HEK293 (cell line): ENCODE data around the gene NUDCD2.

ENCODE experiments used
- CTCF ChIA-PET: fragments of 350-600 bp; formaldehyde crosslinking; extraction: SDS; loops from one replicate; lab custom pipeline; 2021; ENCODE audit warnings: antibody characterized with exemption; lab: Yijun Ruan, JAX
- POLR2A ChIA-PET: fragments of 300-600 bp; formaldehyde crosslinking; extraction: SDS; loops from one replicate; lab custom pipeline; 2020; ENCODE audit warnings: antibody characterized with exemption, inconsistent platforms; lab: Yijun Ruan, JAX
- H3K27ac ChIP-seq: fragments of 200-500 bp; sonication (Bioruptor generic); 2 replicates; pipeline ENCODE4 v1.5.1; 2014; ENCODE audit warnings: low read depth, low read length, control low read depth, inconsistent platforms; ENCODE audit errors: extremely low read depth
- H3K36me3 ChIP-seq, 2 experiments: fragments of 200-500 bp in 1 of 2; sonication (Bioruptor generic) in 1 of 2; 1 replicate in 1 of 2; 2 replicates in 1 of 2; pipeline ENCODE4 v1.5.1; 2014 to 2017; ENCODE audit warnings: inconsistent platforms in 2 of 2, low read length in 2 of 2; ENCODE audit not compliant: control insufficient read depth in 2 of 2, insufficient read depth in 1 of 2
- H3K4me1 ChIP-seq: fragments of 200-500 bp; sonication (Bioruptor generic); 2 replicates; pipeline ENCODE4 v1.5.1; 2014; ENCODE audit warnings: mild to moderate bottlenecking, low read length, inconsistent platforms; ENCODE audit not compliant: control insufficient read depth, insufficient read depth
- H3K4me3 ChIP-seq: 2 replicates; pipeline ENCODE4 v1.5.1; 2011; ENCODE audit warnings: low read depth, mild to moderate bottlenecking, control low read depth, low read length, moderate library complexity
- H3K9me3 ChIP-seq: fragments of 200-500 bp; sonication (Bioruptor generic); 2 replicates; pipeline ENCODE4 v1.5.1; 2014; ENCODE audit warnings: low read depth, low read length, inconsistent platforms; ENCODE audit not compliant: control insufficient read depth, insufficient read depth
- CTCF ChIP-seq: fragments of 450-650 bp; formaldehyde crosslinking; IDR thresholded peaks from 2 replicates; pipeline ENCODE4 v1.5.1; 2016; ENCODE audit warnings: missing biosample characterization, missing genetic modification characterization
- GLI4 ChIP-seq: fragments of 450-650 bp; formaldehyde crosslinking; IDR thresholded peaks from 2 replicates; pipeline ENCODE4 v1.5.1; 2016; ENCODE audit warnings: missing biosample characterization, missing genetic modification characterization
- KLF1 ChIP-seq: fragments of 450-650 bp; formaldehyde crosslinking; IDR thresholded peaks from 2 replicates; pipeline ENCODE4 v1.5.1; 2016; ENCODE audit warnings: missing biosample characterization, missing genetic modification characterization
- KLF9 ChIP-seq: fragments of 450-650 bp; formaldehyde crosslinking; IDR thresholded peaks from 2 replicates; pipeline ENCODE4 v1.5.1; 2016; ENCODE audit warnings: missing biosample characterization, missing genetic modification characterization, low read depth
- PRDM2 ChIP-seq: fragments of 450-650 bp; formaldehyde crosslinking; IDR thresholded peaks from 2 replicates; pipeline ENCODE4 v1.5.1; 2016; ENCODE audit warnings: missing biosample characterization, missing genetic modification characterization, borderline replicate concordance
- PRDM4 ChIP-seq: fragments of 450-650 bp; formaldehyde crosslinking; IDR thresholded peaks from 2 replicates; pipeline ENCODE4 v1.5.1; 2017; ENCODE audit warnings: missing biosample characterization, missing genetic modification characterization
- REPIN1 ChIP-seq: fragments of 450-650 bp; formaldehyde crosslinking; IDR thresholded peaks from 2 replicates; pipeline ENCODE4 v1.5.1; 2017; ENCODE audit warnings: missing biosample characterization, missing genetic modification characterization, low read depth
- SP7 ChIP-seq: fragments of 450-650 bp; formaldehyde crosslinking; IDR thresholded peaks from 2 replicates; pipeline ENCODE4 v1.5.1; 2016; ENCODE audit warnings: missing biosample characterization, missing genetic modification characterization
- ZBTB21 ChIP-seq: fragments of 450-650 bp; formaldehyde crosslinking; IDR thresholded peaks from 2 replicates; pipeline ENCODE4 v1.5.1; 2017; ENCODE audit warnings: missing biosample characterization, missing genetic modification characterization
- ZEB2 ChIP-seq: fragments of 450-650 bp; formaldehyde crosslinking; IDR thresholded peaks from 2 replicates; pipeline ENCODE4 v1.5.1; 2016; ENCODE audit warnings: missing biosample characterization, missing genetic modification characterization
- ZFP3 ChIP-seq: fragments of 450-650 bp; formaldehyde crosslinking; IDR thresholded peaks from 2 replicates; pipeline ENCODE4 v1.5.1; 2016; ENCODE audit warnings: low read depth, missing biosample characterization, missing genetic modification characterization
- ZNF10 ChIP-seq: fragments of 450-650 bp; formaldehyde crosslinking; IDR thresholded peaks from 2 replicates; pipeline ENCODE4 v1.5.1; 2017; ENCODE audit warnings: missing biosample characterization, missing genetic modification characterization
- ZNF114 ChIP-seq: fragments of 450-650 bp; formaldehyde crosslinking; IDR thresholded peaks from 2 replicates; pipeline ENCODE4 v1.5.0; 2017; ENCODE audit warnings: missing biosample characterization, missing genetic modification characterization
- ZNF155 ChIP-seq: fragments of 450-650 bp; formaldehyde crosslinking; IDR thresholded peaks from 2 replicates; pipeline ENCODE4 v1.5.1; 2016; ENCODE audit warnings: missing biosample characterization, missing genetic modification characterization
- ZNF341 ChIP-seq: fragments of 450-650 bp; formaldehyde crosslinking; IDR thresholded peaks from 2 replicates; pipeline ENCODE4; 2016; ENCODE audit warnings: low read depth, missing biosample characterization, missing genetic modification characterization
- ZNF555 ChIP-seq: fragments of 450-650 bp; formaldehyde crosslinking; conservative IDR thresholded peaks from 2 replicates; pipeline ENCODE4 v1.5.1; 2017; ENCODE audit warnings: missing biosample characterization, mild to moderate bottlenecking, missing genetic modification characterization, inconsistent platforms
- ZNF571 ChIP-seq: fragments of 450-650 bp; formaldehyde crosslinking; IDR thresholded peaks from 2 replicates; pipeline ENCODE4 v1.5.0; 2017; ENCODE audit warnings: missing biosample characterization, missing genetic modification characterization
- ZNF701 ChIP-seq: fragments of 450-650 bp; formaldehyde crosslinking; IDR thresholded peaks from 2 replicates; pipeline ENCODE4 v1.5.1; 2016; ENCODE audit warnings: missing biosample characterization, missing genetic modification characterization
- TF ChIP-seq, protein P1 (sequence below): fragments of 450-650 bp; formaldehyde crosslinking; IDR thresholded peaks from 2 replicates; pipeline ENCODE4 v1.5.1; 2016; ENCODE audit warnings: missing biosample characterization, missing genetic modification characterization, borderline replicate concordance
- TF ChIP-seq, protein P2 (sequence below): fragments of 450-650 bp; IDR thresholded peaks from 2 replicates; pipeline ENCODE4 v1.5.1; 2018; ENCODE audit warnings: missing biosample characterization, mild to moderate bottlenecking, missing genetic modification characterization

The NUDCD2 gene

DNA sequence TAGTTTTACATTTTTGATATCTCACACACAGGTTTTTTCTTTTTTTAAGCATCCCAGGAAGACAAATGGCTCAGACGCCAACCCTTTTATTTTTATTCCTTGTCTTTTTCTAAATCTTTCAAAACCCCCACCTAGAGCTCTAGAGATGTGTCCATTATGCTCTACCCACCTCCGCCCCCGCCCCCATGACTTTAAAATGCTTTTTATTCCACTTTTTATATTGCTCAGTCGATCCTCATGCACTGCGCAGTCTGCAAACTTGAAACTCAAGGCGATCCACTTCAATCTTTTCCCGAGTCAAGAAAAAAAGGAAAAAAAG is 45.1 kb upstream of the NUDCD2 start:
- H3K27ac ChIP-seq = peak overlapping the region; percentile 92
- H3K36me3 ChIP-seq = no peaks in the 10 kb centered on the region
- peaks cover 16% of the 10 kb centered on the region for H3K4me1 ChIP-seq
- no peaks in the 10 kb centered on the region for H3K9me3 ChIP-seq
- peak overlapping the region; percentile 43 for H3K4me3 ChIP-seq
- POLR2A ChIA-PET = interaction anchor here (0.6 to 2.1 kb wide), 6 partner anchors 28 to 67 kb away, joined by 3 to 49 read pairs (median 4); partner anchors contain the start of genes CCNG1, HMMR and NUDCD2
- CTCF ChIA-PET = interaction anchor here (0.7 to 1.0 kb wide), 4 partner anchors 22 to 1112 kb away, joined by 3 to 4 read pairs (median 3); partner anchors contain the start of gene HMMR
- TF ChIP-seq ZNF701 (tag by site-specific recombination) = no peak
- TF ChIP-seq ZNF155 (tag by site-specific recombination) = no peak
- TF ChIP-seq ZBTB21 = no peak
- TF ChIP-seq ZNF114 (tag by site-specific recombination) = no peak
- TF ChIP-seq REPIN1 = no peak
- TF ChIP-seq GLI4 (tag by site-specific recombination) = no peak
- TF ChIP-seq SP7 (tag by site-specific recombination) = no peak
- no peak for TF ChIP-seq PRDM4 (tag by site-specific recombination)
- TF ChIP-seq, protein P1, sequence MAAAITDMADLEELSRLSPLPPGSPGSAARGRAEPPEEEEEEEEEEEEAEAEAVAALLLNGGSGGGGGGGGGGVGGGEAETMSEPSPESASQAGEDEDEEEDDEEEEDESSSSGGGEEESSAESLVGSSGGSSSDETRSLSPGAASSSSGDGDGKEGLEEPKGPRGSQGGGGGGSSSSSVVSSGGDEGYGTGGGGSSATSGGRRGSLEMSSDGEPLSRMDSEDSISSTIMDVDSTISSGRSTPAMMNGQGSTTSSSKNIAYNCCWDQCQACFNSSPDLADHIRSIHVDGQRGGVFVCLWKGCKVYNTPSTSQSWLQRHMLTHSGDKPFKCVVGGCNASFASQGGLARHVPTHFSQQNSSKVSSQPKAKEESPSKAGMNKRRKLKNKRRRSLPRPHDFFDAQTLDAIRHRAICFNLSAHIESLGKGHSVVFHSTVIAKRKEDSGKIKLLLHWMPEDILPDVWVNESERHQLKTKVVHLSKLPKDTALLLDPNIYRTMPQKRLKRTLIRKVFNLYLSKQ (tag by site-specific recombination) = no peak
- no peak for TF ChIP-seq ZNF571 (tag by site-specific recombination)
- TF ChIP-seq ZNF555 (tag by site-specific recombination) = no peak
- no peak for TF ChIP-seq ZNF10 (tag by site-specific recombination)
- TF ChIP-seq, all 188 proteins: peak for 0

DNA sequence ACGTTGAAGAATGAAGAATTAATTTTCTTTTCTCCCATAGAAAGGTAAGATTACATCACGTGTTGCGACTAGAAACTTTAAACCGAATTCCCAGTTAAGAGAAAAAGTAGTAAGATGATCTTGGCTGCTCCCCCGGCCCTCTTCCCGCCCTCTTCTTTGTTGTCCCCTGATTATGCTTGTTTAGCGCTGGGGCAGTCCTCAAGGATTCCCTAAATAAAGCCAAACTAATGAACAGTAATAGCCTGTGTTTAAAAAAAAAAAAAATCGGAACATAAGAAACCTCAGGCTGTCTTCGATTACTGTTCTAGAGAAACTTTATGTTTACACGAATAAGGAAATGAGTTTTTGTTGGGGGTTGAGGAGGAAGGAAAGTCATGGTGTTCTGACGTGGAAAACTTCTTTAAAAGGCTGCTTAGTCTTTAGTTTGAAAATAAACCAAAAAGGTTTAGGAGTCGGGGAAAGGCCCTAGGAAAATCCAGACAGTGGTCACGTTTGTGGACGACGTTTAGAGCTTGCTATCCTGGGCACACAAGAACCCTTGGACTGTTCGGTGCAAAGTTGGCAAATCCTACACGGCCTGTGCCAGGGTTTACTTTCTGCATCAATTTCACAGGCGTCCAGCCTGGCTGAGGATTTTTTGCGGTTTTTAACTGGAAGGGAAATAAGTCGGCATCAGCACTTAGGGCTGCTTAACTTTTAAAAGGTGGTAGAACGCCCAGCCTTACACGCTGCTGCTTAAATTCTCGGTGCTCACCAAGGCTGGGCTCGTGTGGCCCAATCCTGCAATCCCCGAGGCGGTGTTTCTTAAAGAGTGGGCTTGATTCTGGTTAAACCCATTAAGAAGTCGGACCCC is 44.4 kb upstream of the NUDCD2 start:
- H3K9me3 ChIP-seq = no peaks in the 10 kb centered on the region
- ChIA-PET CTCF (interaction anchor here (0.6 to 1.1 kb wide), 5 partner anchors 31 to 1111 kb away, joined by 3 to 6 read pairs (median 3); partner anchors contain the start of genes HMMR and NUDCD2), POLR2A (interaction anchor here (1.3 to 2.1 kb wide), 3 partner anchors 36 to 67 kb away, joined by 3 to 49 read pairs (median 7); partner anchors contain the start of genes CCNG1, HMMR and NUDCD2)
- H3K27ac ChIP-seq = peak overlapping the region; percentile 92
- H3K36me3 ChIP-seq = no peaks in the 10 kb centered on the region
- peak overlapping the region; percentile 43 for H3K4me3 ChIP-seq
- H3K4me1 ChIP-seq = peaks cover 10% of the 10 kb centered on the region
- TF ChIP-seq KLF9 = no peak
- TF ChIP-seq, protein P2, sequence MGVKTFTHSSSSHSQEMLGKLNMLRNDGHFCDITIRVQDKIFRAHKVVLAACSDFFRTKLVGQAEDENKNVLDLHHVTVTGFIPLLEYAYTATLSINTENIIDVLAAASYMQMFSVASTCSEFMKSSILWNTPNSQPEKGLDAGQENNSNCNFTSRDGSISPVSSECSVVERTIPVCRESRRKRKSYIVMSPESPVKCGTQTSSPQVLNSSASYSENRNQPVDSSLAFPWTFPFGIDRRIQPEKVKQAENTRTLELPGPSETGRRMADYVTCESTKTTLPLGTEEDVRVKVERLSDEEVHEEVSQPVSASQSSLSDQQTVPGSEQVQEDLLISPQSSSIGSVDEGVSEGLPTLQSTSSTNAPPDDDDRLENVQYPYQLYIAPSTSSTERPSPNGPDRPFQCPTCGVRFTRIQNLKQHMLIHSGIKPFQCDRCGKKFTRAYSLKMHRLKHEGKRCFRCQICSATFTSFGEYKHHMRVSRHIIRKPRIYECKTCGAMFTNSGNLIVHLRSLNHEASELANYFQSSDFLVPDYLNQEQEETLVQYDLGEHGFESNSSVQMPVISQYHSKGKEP (tag by site-specific recombination) = no peak
- TF ChIP-seq PRDM2 (tag by site-specific recombination) = no peak
- no peak for TF ChIP-seq ZEB2 (tag by site-specific recombination)
- no peak for TF ChIP-seq KLF1
- TF ChIP-seq ZFP3 = no peak
- no peak for TF ChIP-seq CTCF (tag by site-specific recombination)
- no peak for TF ChIP-seq ZNF114 (tag by site-specific recombination)
- TF ChIP-seq ZNF341 (tag by site-specific recombination) = peak; percentile 76
